ENCODE data around the gene ITGA2B.
"Not testable (repeated sequence)": the region's sequence is repeated elsewhere in the genome, so short reads cannot be mapped to it uniquely, and the experiment has no call there.

ITGA2B gene

DNA sequence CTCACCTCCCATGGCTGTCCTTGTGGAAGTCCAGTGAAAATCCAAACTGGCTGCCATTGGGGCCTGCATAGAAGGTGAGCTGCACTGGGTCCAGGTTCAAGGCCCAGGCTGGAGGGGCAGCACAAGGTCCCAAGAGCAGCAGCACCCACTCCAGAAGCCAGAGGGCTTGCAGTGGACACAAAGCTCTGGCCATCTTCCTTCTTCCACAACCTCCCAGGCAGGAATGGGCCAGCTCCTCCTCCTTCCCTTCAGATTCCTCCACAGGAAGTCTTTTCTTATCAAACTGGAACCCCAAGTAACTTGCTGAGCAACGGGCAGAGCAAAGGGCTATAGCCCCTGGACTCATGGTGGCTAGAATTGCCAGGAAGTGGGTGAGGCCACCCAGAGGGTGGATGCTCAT lies at the start of gene ITGA2B:
TSS of gene ITGA2B (minus strand) at position 369 of the 400 bp plus-strand sequence. CDS start at position 193, 176 bp downstream.
- DNase-seq, result no peak

DNA sequence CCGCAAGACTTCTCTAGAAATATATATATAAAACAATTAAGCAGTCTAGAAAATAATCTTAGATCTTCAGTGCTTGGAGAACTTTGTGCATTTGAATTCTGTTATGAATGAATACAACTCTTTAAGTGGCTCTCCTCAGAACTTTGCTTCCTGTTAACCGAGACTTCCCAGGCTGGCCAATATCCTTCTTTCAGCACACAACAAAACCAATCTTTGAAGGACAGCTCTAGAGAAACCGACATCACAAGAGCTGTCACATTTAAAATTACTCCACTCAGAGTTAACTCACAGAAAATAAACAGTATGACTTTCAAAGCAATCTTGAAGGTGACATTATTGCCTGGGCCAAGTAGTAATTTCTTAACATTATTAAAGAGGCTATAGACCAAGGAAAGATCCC lies 49.7 kb upstream of the ITGA2B start:
- DNase-seq, result no peak

DNA sequence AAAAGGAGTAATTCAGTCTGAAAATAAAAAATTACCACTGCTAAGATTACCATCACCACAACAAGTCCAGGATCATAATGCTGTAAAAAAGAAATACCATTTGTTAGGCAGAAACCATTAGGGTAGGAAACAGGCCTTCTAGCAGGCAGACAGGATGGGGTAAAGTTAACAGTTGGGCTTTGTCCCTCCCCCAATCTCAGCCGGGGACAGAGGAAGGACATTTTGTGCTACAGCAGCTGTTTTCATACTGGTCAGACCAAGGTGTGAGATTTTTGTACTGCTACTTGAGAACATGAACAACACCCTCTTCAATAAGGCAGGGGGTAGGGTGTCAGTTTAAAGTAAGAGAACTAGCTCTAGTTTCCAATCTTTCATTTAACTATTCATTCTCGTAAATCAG lies 49.2 kb upstream of the ITGA2B start:
- DNase-seq, result no peak

DNA sequence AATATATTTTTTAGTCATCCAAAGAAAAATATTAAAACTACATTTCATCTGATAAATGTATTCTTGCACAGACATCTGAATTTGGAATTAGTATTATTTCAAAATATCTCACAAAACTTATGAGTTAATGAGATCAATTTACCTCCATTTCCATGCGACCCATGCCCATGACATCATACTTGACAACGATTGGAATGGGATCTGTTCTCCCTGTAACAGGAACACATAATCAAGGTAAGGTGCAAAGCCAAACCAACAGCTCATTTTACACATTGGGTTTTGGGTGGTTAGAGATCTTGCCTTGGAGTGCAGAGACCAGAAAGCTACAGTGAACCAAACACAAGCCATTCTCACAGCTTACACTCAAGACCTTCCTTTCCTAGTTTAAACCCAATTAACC lies 46.9 kb upstream of the ITGA2B start:
- no peak for DNase-seq

DNA sequence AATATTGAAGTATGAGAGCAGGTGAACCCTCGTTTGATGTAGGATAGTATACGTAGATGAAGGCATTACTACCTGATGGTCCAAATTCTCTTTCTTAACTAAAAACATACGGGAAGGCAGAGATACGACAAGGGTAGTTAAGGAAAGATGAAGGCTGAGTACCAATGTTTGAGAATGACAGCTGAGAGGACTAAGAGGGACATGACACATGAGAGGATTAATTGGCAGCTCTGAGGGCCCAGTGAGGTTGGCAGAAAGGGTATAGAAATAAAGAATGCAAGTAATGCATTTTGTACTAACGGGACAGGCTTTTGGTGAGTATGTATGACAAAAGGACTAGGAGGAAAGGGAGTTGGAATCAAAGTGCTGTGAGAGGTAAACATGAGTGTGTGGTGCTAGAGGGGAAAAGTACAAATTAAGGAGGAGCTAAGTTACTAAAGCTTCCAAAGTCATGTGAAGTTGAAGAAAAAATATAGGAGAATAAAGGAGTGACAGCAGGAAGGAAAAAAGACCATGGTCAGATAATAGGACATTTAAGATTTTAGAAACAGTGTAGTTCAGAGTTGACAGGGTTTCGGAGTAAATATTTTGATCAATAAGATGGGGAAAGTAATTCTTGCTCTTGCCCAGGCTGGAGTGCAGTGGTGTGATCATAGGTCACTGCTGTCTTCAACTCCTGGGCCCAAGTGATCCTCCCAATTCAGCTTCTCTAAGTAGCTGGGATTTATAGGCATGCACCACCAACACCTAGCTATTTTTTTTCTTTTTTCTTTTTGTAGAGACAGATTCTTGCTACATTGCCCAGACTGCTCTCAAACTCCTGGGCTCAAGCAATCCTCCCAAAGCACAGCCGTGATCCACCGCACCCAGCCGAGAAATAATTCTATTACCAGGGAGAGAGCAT lies 43.1 kb upstream of the ITGA2B start:
- no peak for DNase-seq

DNA sequence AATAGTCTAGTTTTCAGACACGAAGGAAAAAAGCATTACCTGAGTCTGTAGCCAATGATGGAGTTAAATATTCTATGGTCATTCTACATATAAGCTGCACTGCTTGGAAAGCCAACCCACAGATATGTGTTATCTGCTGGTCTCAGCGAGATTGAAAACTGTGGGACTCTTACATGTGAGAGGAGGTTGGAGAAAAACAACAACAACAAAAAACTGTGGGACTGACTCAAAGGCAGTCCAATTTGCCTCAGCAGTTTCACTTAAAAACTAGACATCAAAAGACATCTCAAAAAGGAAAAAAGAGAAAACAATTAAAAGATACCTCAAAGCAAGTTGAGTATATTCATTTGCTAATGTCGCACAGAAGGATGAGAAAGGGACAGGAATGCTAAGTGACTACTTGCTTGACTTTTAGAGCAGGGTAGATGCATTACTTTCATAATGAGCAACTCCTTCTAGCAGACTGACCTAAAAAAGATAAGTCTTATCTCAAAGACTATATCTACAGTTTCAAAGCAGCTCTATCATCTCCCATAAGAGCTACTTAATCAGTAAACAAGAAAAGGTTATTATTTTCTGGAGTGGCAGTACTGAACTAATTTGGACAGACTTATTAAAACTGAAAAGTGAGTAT lies 35.5 kb upstream of the ITGA2B start:
- no peak for DNase-seq

DNA sequence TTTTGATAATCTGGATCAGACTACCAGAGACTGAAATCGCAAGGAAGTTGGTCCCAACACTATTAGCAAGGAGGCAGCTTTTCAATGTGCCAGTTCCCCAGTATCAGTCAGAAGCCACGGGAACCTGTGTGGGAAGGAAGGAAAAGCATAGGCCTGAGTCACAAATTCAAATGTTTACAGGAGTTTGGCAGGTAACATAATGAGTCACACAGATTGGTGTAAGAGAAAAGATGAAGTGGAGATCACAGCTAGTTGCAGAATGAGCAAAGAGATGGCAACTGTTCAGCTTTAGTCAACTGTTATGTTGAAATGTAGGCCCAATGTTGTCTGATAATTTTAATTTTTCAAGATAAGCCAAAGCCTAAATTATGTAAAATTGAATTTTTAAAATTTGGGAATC lies 28.1 kb upstream of the ITGA2B start:
- DNase-seq, result no peak

DNA sequence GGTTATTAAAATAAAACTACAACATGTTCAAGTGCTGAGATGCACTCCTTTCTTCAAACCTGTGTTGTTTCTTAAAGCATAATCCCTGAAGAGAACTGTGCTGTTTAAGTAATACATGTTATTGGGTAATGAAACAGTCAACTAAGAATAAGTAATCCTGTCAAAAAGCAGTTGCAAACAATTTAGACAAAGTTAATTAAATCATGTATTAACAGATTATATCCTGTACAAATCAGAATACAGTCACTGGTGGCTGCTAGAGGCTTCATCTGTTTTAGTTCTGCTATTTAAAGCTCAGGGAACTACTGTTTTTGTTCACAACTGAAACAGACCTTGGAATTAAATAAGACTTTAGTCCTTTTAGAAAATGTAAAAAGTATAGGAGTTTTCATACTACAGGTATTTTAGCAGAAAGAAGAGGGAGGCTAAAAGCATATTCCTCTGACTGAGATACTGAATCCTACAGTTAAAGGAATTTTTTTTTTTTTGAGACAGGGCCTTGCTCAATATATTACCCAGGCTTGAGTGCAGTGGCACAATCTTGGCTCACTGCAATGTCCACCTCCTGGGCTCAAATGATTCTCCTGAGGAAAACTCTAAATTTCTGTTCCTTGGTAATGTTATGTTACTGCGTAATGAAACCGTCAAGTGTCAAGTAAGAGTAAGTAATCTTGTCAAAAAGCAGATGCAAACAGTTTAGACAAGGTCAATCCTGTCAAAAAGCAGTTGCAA lies 27.3 kb upstream of the ITGA2B start:
- DNase-seq, result no peak

DNA sequence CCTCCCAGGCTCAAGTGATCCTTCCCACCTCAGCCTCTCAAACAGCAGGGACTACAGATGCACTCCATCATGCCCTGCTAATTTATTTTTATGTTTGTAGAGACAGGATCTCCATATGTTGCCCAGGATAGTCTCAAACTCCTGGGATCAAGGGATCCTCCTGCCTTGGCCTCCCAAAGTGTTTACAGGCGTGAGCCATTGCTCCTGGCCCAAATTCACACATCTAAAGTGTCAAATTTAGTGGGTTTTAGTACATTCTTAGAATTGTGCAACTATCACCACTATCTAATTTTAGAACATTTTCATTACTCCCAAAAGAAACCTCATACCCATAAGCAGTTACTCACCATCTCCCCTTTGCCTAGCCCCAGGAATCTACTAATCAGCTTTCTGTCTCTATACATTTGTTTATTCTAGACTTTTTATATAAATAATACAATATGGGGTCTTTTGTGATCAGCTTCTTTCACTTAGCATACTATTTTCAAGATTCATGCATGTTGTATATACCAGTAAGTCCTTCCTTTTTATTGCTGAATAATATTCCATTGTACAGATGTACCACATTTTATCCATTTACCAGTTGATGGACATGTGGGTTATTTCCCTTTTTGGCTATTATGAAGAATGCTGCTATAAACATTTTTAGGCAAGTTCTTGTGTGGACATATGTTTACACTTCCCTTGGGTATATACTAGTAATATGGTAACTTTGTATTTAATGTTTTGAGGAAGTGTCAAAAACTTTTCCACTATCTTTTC lies 25.1 kb upstream of the ITGA2B start:
- DNase-seq, result no peak

DNA sequence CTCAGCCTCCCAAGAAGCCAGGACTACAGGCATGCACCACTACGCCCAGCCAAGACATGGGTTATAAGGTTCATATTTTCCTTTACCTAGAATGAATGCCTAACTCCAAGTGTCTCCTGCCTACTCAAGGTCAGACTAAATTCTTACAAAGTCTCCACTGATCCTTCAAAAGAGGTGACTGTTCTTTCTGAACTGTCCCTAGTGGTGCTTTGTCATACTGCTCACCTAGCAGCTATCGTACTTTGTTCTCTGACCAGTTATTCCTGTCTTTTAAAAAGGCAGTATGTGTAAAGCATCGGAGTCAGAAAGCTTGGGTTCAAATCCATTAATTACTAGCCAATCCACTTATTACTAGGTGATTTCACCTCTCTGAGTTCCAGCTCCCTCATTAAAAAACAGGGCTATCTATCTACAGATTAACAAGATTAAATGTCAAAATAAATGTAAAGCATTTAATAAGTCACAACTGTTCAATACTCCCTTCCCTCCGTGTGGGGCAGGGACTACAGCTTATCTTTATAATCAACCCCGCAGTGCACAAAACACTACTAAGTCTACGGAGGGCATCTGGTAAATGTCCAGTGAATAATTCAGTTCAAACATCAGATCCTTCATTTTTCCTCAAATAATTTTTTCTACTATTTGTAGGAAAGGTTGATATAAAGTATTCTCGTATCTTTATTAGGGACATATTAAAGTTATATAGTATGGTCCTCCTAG lies 20.0 kb upstream of the ITGA2B start:
- no peak for DNase-seq

DNA sequence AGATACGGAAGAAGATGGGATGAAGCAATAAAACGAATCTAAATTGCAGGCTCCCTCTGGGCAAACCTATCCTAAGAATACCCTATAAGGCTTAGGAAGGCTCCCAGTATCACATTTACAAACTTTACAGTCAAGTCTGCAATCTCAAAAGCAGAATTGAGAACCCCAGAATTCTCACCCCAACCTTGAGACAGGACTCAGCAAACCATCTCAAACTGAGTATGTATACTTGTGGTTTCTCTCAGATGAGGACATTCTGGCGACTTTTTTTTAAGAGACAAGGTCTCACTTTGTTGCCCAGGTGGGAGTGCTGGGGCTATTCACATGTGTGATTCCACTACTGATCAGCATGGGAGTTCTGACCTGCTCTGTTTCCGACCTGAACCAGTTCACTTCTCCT lies 19.3 kb upstream of the ITGA2B start:
- no peak for DNase-seq

DNA sequence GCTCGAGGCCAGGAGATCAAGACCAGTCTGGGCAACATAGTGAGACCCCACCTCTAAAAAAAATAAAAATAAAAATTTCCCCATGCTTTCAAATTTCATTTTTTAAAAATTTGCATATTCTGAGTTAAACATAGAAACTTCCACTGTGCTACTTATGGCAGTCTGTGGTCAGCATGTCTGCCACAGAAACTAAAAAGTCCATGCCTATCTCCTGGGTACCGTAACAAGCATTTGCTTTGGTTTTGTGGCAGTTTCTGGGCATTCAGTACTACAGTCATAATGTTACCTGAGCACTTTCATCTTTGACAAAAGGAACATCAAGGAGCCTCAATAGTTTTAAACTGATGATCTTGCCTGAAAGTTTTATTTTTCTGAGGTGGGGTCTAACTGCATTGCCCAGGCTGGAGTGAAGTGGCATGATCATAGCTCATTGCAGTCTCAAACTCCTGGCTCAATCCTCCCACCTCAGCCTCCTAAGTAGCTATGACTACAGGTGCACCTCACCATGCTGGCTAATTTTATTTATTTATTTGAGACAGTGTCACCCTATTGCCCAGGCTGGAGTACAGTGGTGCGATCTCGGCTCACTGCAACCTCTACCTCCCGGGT lies 13.2 kb upstream of the ITGA2B start:
- DNase-seq, result no peak

DNA sequence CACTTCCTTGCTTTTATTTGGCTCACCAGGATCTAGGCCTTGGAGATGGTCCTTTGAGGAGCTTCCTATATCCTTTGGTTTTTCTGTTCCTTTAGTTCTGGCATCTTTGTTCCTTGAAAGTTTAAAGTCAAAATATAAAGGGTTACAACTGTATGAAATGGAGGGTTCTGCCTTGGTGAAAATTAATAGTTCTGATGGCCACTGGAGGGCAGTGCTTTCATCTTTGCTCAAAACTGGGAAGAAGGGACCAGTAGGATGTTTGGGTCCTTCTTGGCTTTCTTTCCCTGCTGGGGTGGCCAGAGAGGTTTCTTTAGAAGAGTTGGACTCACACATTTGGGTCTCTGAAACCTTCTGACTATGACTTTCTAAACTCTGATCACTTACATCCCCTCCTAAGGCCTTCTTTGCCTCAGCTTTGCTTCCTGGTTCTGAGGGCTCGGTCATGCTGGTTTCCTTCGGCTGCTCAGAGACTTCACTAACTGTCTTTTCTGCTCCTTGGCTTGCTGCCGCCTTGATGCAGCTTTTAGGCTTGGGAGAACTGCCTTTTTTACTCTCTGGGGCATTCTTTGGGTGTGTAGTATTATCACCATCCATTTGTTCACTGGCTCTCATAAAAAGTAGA lies 10.9 kb upstream of the ITGA2B start:
- DNase-seq, result no peak

DNA sequence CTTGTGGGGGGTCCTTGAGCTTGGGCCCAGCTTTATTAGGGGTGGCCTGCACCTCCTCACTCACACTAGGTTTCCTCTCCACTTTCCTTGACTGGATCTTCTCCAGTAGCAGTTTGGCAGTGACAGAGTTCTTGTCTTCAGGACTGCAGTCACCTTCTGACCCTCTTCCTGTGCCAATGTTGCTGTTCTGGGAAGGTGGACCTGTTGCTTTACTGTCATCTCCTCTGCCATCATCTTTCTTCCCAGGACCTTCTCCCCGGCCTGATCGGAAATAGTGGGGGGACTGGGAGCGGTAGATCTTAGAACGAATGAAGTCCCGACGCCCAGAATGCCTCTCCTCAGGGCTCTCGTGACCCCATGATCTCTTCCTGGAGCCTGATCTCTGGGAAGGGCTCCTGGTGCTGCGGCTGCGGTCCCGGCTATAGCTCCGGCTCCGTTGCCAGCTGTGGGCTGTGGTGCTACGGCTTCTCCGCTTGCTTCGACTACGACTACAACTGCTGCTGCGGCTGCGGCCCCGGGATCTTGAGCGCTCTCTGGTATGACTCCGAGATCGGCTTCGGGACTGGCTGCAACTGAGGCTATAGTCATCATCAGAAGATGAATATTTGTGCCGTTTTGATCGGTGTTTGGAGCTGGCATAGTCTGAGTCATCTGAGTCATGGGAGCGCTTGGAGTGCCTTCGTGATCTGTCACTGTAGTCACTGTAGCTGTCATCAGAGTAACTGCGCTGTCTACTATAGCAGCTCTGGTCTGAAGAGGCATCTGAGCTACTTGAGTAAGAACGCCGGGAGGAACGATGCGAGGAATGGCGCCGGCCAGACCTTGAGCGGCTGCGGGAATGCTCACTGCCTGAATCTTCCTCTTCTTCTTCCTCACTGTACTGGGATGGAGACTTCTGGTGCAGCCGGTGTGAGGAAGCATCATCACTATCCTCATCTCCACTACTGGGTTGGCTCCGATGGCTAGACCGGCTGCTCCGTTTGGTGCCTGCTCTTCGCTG lies 9.5 kb upstream of the ITGA2B start:
- no peak for DNase-seq

DNA sequence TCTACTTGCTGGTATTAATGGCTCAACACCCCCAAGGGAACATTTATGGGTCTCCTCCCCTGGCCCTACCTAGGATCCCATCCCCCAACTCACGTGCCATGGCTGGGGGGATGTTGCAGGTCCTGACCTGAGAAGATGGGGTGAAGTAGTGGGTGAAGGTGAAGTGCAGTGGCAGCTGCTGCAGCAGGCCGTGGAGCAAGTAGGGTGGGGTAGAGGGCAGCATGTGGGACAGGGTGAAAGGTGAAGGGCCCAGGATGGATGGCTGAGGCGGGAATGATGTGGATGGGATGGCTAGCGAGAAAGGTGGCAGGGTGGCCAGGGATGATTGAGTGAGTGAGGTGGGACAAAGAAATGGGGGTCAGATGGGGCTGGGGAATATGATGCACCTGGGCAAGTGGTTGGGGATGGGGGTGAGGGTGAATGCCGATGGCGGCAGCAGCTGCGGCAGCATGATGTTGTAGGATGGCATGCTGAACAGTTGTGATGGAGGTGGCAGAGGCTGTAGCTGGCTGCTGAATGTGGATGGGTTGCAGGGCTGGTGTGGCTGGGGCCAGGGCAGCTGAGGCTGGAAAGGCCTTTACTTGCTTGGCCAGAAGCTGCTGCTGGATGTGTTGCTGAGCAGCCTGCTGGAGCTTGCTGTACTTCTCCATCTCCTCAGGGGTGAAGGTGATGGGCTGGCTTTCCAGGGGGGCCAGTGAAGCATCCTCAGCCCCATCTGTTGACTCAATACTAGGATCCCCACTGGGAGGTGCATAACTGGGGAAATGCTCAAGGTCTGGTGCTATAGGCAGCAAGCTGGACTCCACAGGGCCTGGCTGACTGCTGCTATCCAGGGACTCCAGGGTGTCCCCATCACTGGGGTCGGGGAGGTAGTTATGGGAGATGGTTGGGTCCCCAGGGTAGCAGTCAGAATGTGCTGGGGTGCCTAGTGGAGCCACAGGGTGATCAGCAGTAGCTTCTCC lies 8.3 kb upstream of the ITGA2B start:
- no peak for DNase-seq

DNA sequence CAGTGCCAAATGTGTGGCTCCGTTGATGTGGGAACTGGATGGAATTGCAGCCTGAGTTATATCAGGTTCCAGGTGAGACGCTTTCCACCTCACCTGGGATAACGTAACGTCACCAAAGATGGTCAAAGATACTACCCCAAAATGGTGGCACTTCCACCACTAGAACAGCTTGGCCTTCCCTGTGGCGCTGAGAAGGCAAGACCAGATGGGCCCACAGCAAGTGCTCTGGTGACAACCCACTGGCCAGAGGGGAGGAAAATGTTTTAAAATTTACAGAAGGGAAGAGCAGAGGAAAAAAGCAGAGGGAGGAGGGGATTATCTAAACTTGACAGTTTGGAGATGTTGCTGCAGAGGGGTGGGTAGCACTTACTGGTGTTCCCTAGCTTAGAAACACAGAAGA lies 7.5 kb upstream of the ITGA2B start:
- DNase-seq, result no peak

DNA sequence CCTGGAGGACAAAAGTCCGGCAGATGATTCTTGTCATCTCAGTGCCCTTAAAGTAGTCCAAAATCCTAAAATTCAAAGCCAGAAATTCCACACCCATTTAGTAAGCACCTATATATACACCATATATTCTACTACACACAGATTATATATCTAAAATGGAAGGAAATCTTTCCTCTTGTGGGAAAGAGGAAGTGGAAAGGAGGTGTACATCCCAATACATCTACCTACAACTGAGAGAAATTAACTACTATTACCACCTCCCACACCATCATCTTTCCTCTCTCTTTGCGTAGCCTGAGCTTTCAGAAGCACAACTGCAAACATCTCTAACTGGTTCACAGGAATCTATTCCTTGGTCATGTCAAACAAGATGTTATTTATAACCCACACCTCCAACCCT lies 5.4 kb upstream of the ITGA2B start:
- no peak for DNase-seq

DNA sequence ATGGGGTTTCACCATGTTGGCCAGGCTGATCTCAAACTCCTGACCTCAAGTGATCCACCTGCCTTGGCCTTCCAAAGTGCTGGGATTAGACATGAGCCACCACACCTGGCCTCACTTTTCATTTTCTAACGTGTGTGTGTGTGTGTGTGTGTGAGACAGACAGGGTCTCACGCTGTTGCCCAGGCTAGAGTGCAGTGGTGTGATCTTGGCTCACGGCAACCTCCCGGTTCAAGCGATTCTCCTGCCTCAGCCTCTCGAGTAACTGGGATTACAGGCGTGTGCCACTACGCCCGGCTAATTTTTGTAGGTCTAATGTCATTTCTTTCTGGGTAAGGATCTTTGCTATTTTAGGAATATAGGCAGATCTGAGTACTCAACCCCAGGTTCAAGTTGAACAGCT lies 4.7 kb upstream of the ITGA2B start:
- not testable (repeated sequence) for DNase-seq
